GM06990 (cell line): ENCODE measurements around the gene MAPK1.
"Not testable (repeated sequence)": the region's sequence is repeated elsewhere in the genome, so short reads cannot be mapped to it uniquely, and the experiment has no call there.

ENCODE experiments used
- DNase-seq: peaks from one replicate; pipeline ENCODE4 v3.0.0-alpha.2; 2011; ENCODE audit not compliant: insufficient read length; ENCODE audit errors: extremely low read depth
- H3K27me3 ChIP-seq: replicated peaks from 2 replicates; pipeline ENCODE4 v1.6.0; 2011; ENCODE audit warnings: low read length; ENCODE audit not compliant: control insufficient read depth, insufficient read depth
- H3K36me3 ChIP-seq: 2 replicates; pipeline ENCODE4 v1.5.1; 2011; ENCODE audit warnings: low read length; ENCODE audit not compliant: control insufficient read depth, insufficient read depth
- H3K4me3 ChIP-seq: replicated peaks from 2 replicates; pipeline ENCODE4 v1.5.1; 2011; ENCODE audit warnings: low read depth, mild to moderate bottlenecking, control low read depth, low read length
- TF ChIP-seq, protein P1 (sequence below): IDR thresholded peaks from 2 replicates; pipeline ENCODE4 v1.5.1; 2011; ENCODE audit warnings: low read length, control low read depth, mild to moderate bottlenecking, inconsistent platforms; ENCODE audit not compliant: insufficient read depth, poor library complexity, severe bottlenecking

MAPK1 gene

DNA sequence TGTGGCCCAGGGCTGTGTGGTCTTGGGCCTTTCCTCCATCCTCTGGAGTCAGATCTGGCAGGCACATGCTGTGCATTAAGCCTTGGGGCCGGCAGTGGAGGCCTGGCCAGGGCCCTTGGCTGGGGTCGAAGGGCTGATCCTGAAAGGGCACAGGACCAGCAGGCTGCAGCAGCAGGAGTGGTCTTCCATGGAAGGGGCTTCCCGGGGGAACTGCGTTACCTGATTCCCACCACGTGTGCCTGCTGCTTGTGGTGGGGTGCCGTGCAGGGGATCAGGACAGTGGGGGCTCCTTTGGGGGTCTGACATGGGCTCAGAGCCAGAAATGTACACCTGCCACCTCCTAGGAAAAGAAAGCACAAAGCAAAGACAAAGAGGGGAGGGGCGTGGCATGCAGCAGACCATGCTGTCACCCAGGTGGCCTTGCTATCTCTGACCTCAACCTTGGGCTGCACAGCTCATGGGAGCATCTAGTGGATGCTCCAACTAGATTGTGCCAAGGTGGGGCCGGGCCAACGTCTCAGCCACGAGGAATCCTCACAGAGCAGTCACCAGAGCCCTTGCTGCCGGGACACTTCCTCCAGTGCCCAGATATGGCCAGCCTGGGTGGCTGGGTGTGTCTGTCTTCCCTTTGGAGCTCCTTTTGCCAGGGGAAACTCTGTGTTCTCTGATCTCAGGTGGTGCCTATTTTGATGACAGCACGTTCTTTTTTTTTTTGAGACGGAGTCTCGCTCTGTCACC is 113.9 kb downstream of the MAPK1 start:
- Histone ChIP-seq H3K4me3 (no peak overlapping the region), H3K27me3 (no peaks in the 10 kb centered on the region), H3K36me3 (peaks cover 1% of the 10 kb centered on the region)
- TF ChIP-seq, protein P1, sequence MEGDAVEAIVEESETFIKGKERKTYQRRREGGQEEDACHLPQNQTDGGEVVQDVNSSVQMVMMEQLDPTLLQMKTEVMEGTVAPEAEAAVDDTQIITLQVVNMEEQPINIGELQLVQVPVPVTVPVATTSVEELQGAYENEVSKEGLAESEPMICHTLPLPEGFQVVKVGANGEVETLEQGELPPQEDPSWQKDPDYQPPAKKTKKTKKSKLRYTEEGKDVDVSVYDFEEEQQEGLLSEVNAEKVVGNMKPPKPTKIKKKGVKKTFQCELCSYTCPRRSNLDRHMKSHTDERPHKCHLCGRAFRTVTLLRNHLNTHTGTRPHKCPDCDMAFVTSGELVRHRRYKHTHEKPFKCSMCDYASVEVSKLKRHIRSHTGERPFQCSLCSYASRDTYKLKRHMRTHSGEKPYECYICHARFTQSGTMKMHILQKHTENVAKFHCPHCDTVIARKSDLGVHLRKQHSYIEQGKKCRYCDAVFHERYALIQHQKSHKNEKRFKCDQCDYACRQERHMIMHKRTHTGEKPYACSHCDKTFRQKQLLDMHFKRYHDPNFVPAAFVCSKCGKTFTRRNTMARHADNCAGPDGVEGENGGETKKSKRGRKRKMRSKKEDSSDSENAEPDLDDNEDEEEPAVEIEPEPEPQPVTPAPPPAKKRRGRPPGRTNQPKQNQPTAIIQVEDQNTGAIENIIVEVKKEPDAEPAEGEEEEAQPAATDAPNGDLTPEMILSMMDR: no peak
- no peak for DNase-seq

DNA sequence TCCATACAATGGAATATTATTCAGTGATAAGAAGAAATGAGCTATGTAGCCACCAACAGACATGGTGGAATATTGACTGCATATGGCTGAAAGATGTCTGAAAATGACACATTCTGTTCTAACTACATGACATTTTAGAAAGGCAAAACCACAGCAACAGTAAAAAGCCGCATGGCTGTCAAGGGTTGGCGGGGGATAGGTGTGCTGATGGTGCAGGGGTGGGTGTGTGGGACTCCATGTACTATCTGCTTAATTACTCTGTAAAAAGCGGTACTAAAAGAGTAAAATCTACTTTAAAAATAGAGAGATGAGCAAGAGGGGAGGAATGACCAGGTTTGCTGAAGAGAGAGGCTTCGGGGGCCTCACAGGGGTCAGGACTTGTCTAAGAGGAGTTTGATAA is 115.2 kb downstream of the MAPK1 start:
- no peak for DNase-seq
- TF ChIP-seq, protein P1: no peak
- Histone ChIP-seq H3K4me3 (no peak overlapping the region), H3K36me3 (no peaks in the 10 kb centered on the region), H3K27me3 (no peaks in the 10 kb centered on the region)

DNA sequence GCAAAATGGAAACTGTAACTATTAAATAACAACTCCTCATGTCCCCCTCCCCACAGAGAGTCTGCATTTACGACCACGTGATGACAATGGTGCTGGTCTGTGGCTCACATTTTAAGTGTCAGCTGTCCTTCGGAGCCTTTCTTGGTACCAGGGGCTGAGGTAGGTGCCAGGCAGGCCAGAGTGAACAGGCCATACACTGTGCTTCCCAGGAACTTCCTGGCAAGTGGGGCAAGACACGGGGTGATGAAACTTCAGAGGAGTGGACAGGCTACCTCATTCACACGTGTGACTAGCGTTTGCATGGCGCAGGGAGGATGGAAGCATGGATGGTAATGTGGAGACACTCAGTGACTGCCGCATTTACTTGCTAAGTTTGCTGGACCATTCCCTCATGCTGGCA is 121.5 kb downstream of the MAPK1 start:
- no peak for DNase-seq
- H3K36me3 ChIP-seq: no peaks in the 10 kb centered on the region
- H3K4me3 ChIP-seq: no peak overlapping the region
- TF ChIP-seq, protein P1: no peak
- no peaks in the 10 kb centered on the region; the same call in none of the 2 replicates for H3K27me3 ChIP-seq

DNA sequence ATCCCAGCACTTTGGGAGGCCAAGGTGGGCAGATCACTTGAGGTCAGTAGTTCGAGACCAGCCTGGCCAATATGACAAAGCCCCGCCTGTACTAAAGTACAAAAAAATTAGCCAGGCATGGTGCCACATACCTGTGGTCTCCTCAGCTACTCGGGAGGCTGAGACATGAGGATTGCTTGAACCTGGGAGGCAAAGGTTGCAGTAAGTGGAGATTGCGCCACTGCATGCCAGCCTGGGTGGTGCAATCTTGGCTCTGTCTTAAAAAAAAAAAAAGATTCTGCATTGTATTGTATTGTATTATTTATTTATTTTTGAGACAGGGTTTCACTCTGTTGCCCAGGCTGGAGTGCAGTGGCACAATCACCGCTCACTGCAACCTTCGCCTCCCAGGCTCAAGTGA is 122.5 kb downstream of the MAPK1 start:
- DNase-seq, H3K4me3 ChIP-seq, H3K27me3 ChIP-seq, H3K36me3 ChIP-seq: not testable (repeated sequence)

DNA sequence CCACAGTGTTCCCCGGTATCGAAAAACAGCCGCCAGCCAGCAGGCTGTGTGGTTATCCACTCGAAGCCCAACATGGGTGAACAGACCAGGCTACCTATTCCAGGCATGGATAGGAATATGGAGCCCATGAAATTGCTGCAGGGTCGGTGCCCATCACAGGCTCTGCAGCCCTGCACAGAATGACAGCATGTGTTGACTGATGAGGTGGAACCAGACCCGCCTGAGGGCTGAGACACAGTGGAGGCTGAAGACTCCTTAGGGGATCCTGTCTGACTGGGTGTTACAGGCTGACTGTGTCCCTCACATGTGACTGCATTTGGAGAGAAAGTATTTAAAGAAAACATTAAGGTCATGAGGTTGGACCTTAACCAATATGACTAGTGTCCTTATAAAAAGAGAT is 125.7 kb downstream of the MAPK1 start:
- TF ChIP-seq, protein P1: no peak
- Histone ChIP-seq H3K4me3 (no peak overlapping the region), H3K36me3 (no peaks in the 10 kb centered on the region), H3K27me3 (no peaks in the 10 kb centered on the region; the same call in none of the 2 replicates)
- DNase-seq: no peak

DNA sequence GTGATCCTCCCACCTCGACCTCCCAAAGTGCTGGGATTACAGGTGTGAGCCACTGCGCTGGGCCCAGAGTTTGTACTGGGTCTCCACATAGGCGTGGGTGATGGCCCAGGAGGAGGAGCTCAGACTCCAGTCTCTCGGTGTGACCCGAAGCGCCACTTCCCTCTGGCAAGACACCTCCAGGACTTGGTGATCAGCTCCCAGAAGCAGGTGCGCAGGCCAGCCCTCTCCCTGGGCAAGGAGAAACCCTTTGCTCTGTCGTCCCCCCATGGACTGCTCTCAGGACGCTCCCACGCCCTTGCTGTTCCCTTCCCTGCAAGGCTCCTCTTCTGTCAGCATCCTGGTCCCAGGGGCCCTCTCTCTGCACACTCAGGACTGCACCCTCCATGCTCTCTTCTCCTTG is 126.4 kb downstream of the MAPK1 start:
- TF ChIP-seq, protein P1: no peak
- no peaks in the 10 kb centered on the region; the same call in none of the 2 replicates for H3K27me3 ChIP-seq
- H3K36me3 ChIP-seq: no peaks in the 10 kb centered on the region

More for the DNA sequence above, 126.4 kb downstream of the MAPK1 start:
- no peak overlapping the region for H3K4me3 ChIP-seq
- DNase-seq: no peak
